ENCODE measurements around the gene COX11.

COX11 gene

DNA sequence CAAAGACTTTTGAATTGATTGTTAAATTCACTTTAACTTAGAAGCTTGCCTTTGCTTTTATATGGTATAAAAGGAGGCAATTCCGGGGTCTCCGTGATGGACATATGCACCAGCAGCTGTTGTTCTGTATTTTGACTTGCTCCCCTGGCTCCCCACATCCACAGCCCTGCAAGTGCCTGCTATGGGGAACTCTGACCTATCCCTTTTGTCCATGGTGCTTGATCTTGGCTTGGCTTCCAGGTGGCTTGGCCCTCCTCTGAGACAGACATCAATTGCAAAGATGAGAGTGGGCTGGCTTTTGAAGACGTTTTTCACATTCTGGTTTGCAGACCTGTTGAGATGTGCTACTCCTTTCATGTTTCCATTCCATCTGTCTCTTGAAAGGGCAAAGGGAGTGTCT is 40.9 kb downstream of the COX11 start:
- Histone ChIP-seq H3K36me3 (ENCODE audit: insufficient read depth, low read length) (no peaks in the 10 kb centered on the region), H4K20me1 (ENCODE audit: insufficient read depth, low read length, poor library complexity, severe bottlenecking) (no peaks in the 10 kb centered on the region)

DNA sequence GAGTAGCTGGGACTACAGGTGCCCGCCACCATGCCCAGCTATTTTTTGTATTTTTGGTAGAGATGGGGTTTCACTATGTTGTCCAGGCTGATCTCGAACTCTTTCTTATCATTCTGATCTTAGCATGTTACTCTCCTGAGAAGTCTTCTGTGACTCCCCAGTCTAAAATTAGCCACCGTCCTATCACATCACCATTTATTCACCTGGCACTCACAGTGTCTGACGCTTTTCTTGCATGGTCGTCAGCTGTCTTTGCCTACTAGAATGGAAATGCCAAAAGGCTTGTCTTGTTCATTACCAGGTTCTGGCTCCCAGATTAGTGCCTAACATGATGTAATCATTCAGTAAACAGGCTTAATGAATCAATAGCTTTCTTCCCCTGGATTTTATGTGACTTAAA is 44.0 kb downstream of the COX11 start:
- Histone ChIP-seq H3K4me2 (ENCODE audit: low read depth, low read length, poor library complexity, severe bottlenecking) (no peak overlapping the region), H3K9ac (ENCODE audit: low read depth, low read length, poor library complexity, severe bottlenecking) (no peak overlapping the region), H3K9me3 (ENCODE audit: insufficient read depth, low read depth, low read length) (no peaks in the 10 kb centered on the region), H3K79me2 (ENCODE audit: insufficient read depth, low read length) (no peaks in the 10 kb centered on the region), H4K20me1 (ENCODE audit: insufficient read depth, low read length, poor library complexity, severe bottlenecking) (no peaks in the 10 kb centered on the region), H3K36me3 (ENCODE audit: insufficient read depth, low read length) (no peaks in the 10 kb centered on the region), H3K27me3 (ENCODE audit: insufficient read depth, low read length, poor library complexity, severe bottlenecking) (no peaks in the 10 kb centered on the region), H3K9me2 (replicated peaks; ENCODE audit: low read depth, low read length) (no peaks in the 10 kb centered on the region), H3K4me3 (ENCODE audit: low read length, poor library complexity, severe bottlenecking) (no peak overlapping the region), H3F3A (ENCODE audit: low read depth) (no peaks in the 10 kb centered on the region), H2AFZ (ENCODE audit: low read length) (no peak overlapping the region), H3K4me1 (ENCODE audit: insufficient read depth, low read length, poor library complexity, severe bottlenecking) (no peaks in the 10 kb centered on the region)
- TF ChIP-seq, protein P1, sequence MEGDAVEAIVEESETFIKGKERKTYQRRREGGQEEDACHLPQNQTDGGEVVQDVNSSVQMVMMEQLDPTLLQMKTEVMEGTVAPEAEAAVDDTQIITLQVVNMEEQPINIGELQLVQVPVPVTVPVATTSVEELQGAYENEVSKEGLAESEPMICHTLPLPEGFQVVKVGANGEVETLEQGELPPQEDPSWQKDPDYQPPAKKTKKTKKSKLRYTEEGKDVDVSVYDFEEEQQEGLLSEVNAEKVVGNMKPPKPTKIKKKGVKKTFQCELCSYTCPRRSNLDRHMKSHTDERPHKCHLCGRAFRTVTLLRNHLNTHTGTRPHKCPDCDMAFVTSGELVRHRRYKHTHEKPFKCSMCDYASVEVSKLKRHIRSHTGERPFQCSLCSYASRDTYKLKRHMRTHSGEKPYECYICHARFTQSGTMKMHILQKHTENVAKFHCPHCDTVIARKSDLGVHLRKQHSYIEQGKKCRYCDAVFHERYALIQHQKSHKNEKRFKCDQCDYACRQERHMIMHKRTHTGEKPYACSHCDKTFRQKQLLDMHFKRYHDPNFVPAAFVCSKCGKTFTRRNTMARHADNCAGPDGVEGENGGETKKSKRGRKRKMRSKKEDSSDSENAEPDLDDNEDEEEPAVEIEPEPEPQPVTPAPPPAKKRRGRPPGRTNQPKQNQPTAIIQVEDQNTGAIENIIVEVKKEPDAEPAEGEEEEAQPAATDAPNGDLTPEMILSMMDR (conservative IDR thresholded peaks at IDR 0.05; ENCODE audit: low read length) = no peak
- TF ChIP-seq EZH2phosphoT487 (IDR thresholded peaks at IDR 0.05; ENCODE audit: borderline replicate concordance) = no peak

More for the DNA sequence above, 40.9 kb downstream of the COX11 start:
- Histone ChIP-seq H3K9me3 (ENCODE audit: insufficient read depth, low read depth, low read length) (no peaks in the 10 kb centered on the region), H3K4me3 (ENCODE audit: low read length, poor library complexity, severe bottlenecking) (no peak overlapping the region), H3K27me3 (ENCODE audit: insufficient read depth, low read length, poor library complexity, severe bottlenecking) (no peaks in the 10 kb centered on the region), H3K9me2 (replicated peaks; ENCODE audit: low read depth, low read length) (no peaks in the 10 kb centered on the region), H3F3A (ENCODE audit: low read depth) (no peaks in the 10 kb centered on the region), H3K79me2 (ENCODE audit: insufficient read depth, low read length) (no peaks in the 10 kb centered on the region), H3K4me2 (ENCODE audit: low read depth, low read length, poor library complexity, severe bottlenecking) (no peak overlapping the region), H3K4me1 (ENCODE audit: insufficient read depth, low read length, poor library complexity, severe bottlenecking) (no peaks in the 10 kb centered on the region), H2AFZ (ENCODE audit: low read length) (no peak overlapping the region), H3K9ac (ENCODE audit: low read depth, low read length, poor library complexity, severe bottlenecking) (no peak overlapping the region)
- TF ChIP-seq, protein P1 (conservative IDR thresholded peaks at IDR 0.05; ENCODE audit: low read length) = no peak
- TF ChIP-seq EZH2phosphoT487 (IDR thresholded peaks at IDR 0.05; ENCODE audit: borderline replicate concordance) = no peak

DNA sequence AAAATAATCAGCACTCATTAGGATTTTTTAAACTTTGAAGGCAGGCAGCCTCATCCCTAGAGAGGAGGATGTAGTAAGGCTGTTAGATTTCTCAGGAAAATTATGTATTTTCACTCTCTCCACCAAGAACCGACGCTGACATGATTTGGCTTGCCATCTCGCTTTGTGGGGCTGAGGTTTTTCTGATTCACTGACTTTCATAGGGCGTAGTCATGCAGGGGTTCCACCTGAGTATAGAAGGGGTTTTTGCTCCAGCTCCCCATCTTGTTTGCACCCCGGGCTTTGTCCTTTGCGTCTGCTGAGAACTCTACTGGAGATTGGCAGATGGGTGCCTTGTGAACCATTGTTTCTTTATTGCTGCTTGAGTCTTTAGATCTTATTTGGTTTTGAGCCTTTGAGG is 47.6 kb downstream of the COX11 start:
- TF ChIP-seq, protein P1 (conservative IDR thresholded peaks at IDR 0.05; ENCODE audit: low read length) = no peak
- TF ChIP-seq EZH2phosphoT487 (IDR thresholded peaks at IDR 0.05; ENCODE audit: borderline replicate concordance) = no peak
- Histone ChIP-seq H2AFZ (ENCODE audit: low read length) (no peak overlapping the region), H3K27me3 (ENCODE audit: insufficient read depth, low read length, poor library complexity, severe bottlenecking) (no peaks in the 10 kb centered on the region), H3K79me2 (ENCODE audit: insufficient read depth, low read length) (no peaks in the 10 kb centered on the region), H3K9me2 (replicated peaks; ENCODE audit: low read depth, low read length) (no peaks in the 10 kb centered on the region), H3K9ac (ENCODE audit: low read depth, low read length, poor library complexity, severe bottlenecking) (no peak overlapping the region), H3K9me3 (ENCODE audit: insufficient read depth, low read depth, low read length) (no peaks in the 10 kb centered on the region), H3K4me2 (ENCODE audit: low read depth, low read length, poor library complexity, severe bottlenecking) (no peak overlapping the region), H3F3A (ENCODE audit: low read depth) (no peaks in the 10 kb centered on the region), H4K20me1 (ENCODE audit: insufficient read depth, low read length, poor library complexity, severe bottlenecking) (no peaks in the 10 kb centered on the region), H3K4me3 (ENCODE audit: low read length, poor library complexity, severe bottlenecking) (no peak overlapping the region), H3K36me3 (ENCODE audit: insufficient read depth, low read length) (no peaks in the 10 kb centered on the region), H3K4me1 (ENCODE audit: insufficient read depth, low read length, poor library complexity, severe bottlenecking) (no peaks in the 10 kb centered on the region)
